ENCODE measurements around the gene NEDD4L.
A peak's percentile ranks its signal among the peaks of the same experiment; 100 is the strongest.
"Not testable (repeated sequence)": the region's sequence is repeated elsewhere in the genome, so short reads cannot be mapped to it uniquely, and the experiment has no call there.

Gene NEDD4L

DNA sequence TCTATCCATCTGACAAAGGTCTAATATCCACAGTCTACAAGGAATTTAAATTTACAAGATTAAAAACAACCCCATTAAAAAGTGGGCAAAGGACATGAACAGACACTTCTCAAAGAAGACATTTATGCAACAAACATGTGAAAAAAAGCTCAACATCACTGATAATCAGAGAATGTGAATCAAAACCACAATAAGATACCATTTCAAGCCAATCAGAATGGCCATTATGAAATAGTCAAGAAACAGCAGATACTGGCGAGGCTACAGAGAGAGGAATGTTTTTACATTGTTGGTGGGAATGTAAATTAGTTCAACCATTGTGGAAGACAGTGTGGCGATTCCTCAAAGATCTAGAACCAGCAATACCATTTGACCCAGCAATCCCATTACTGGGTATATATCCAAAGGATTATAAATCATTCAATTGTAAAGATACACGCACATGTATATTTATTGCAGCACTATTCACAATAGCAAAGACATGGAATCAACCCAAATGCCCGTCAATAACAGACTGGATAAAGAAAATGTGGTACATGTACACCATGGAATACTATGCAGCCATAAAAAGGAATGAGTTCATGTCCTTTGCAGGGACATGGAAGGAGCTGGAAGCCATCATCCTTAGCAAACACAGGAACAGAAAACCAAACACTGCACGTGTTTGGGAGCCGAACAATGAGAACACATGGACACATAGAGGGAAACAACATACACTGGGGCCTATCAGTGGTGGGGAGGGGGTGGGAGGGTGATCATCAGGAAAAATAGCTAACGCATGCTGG, 391.4 kb downstream of the NEDD4L start:
- not testable (repeated sequence) for H4K8ac ChIP-seq (ENCODE audit: low read depth, low read length); H3K4me1 ChIP-seq (ENCODE audit: control insufficient read depth in 2 of 2, insufficient read depth in 1 of 2, low read depth in 1 of 2, low read length in 2 of 2); H2BK120ac ChIP-seq (ENCODE audit: low read depth, low read length); H2BK5ac ChIP-seq (ENCODE audit: low read length); H2BK12ac ChIP-seq (ENCODE audit: low read length); H3K4me2 ChIP-seq (ENCODE audit: insufficient read depth, low read length, poor library complexity, severe bottlenecking); H3K4me3 ChIP-seq (ENCODE audit: low read length in 2 of 2); H4K91ac ChIP-seq (ENCODE audit: low read depth, low read length, poor library complexity); H2AK5ac ChIP-seq (ENCODE audit: low read depth, low read length); H2BK15ac ChIP-seq (ENCODE audit: low read length); H3K4ac ChIP-seq (ENCODE audit: low read length); H3K9me3 ChIP-seq (replicated peaks in 1 of 2; ENCODE audit: control insufficient read depth in 2 of 2, insufficient read depth in 1 of 2, low read depth in 1 of 2, low read length in 2 of 2); H2AFZ ChIP-seq (ENCODE audit: low read length); H3K36me3 ChIP-seq (replicated peaks in 1 of 2; ENCODE audit: control insufficient read depth in 2 of 2, insufficient read depth in 2 of 2, low read length in 2 of 2); H3K27me3 ChIP-seq (ENCODE audit: control insufficient read depth in 3 of 3, insufficient read depth in 3 of 3, low read depth in 1 of 3, low read length in 3 of 3); H3K23ac ChIP-seq (ENCODE audit: low read depth, low read length, poor library complexity); H3K18ac ChIP-seq (ENCODE audit: low read length); H3K27ac ChIP-seq (replicated peaks; ENCODE audit: low read length); DNase-seq (ENCODE audit: low spot score); H3K9ac ChIP-seq (ENCODE audit: low read depth, low read length, poor library complexity); H3K79me1 ChIP-seq (ENCODE audit: low read depth, low read length); H3K14ac ChIP-seq (ENCODE audit: low read length)
- no CpG with 5 or more reads among the region's 7 CpGs for WGBS, 2 donors (ENCODE audit: extremely low coverage in 2 of 2, insufficient read length in 2 of 2, insufficient replicate concordance in 1 of 2)

GRCh38 chr18:58438161-58438957, 394.3 kb downstream of the NEDD4L start:
- Histone ChIP-seq H2BK120ac (ENCODE audit: low read depth, low read length) (no peak overlapping the region), H2AK5ac (ENCODE audit: low read depth, low read length) (no peak overlapping the region), H3K14ac (ENCODE audit: low read length) (no peak overlapping the region), H3K9ac (ENCODE audit: low read depth, low read length, poor library complexity) (no peak overlapping the region), H3K9me3 (replicated peaks in 1 of 2; ENCODE audit: control insufficient read depth in 2 of 2, insufficient read depth in 1 of 2, low read depth in 1 of 2, low read length in 2 of 2) (peaks cover 0 to 4% of the 10 kb centered on the region in 2 donors), H3K18ac (ENCODE audit: low read length) (no peak overlapping the region), H3K36me3 (replicated peaks in 1 of 2; ENCODE audit: control insufficient read depth in 2 of 2, insufficient read depth in 2 of 2, low read length in 2 of 2) (no peaks in the 10 kb centered on the region), H3K23ac (ENCODE audit: low read depth, low read length, poor library complexity) (no peak overlapping the region), H4K8ac (ENCODE audit: low read depth, low read length) (no peak overlapping the region), H3K4ac (ENCODE audit: low read length) (no peak overlapping the region), H3K79me1 (ENCODE audit: low read depth, low read length) (no peaks in the 10 kb centered on the region), H2BK12ac (ENCODE audit: low read length) (no peak overlapping the region), H3K4me2 (ENCODE audit: insufficient read depth, low read length, poor library complexity, severe bottlenecking) (no peak overlapping the region), H3K4me3 (ENCODE audit: low read length in 2 of 2) (no peak overlapping the region), H3K4me1 (ENCODE audit: control insufficient read depth in 2 of 2, insufficient read depth in 1 of 2, low read depth in 1 of 2, low read length in 2 of 2) (peaks cover under 1 to 16% of the 10 kb centered on the region in 2 donors), H3K27me3 (ENCODE audit: control insufficient read depth in 3 of 3, insufficient read depth in 3 of 3, low read depth in 1 of 3, low read length in 3 of 3) (peaks cover 0 to 7% (median 0%) of the 10 kb centered on the region in 3 experiments), H2AFZ (ENCODE audit: low read length) (no peak overlapping the region), H4K91ac (ENCODE audit: low read depth, low read length, poor library complexity) (no peak overlapping the region), H3K27ac (replicated peaks; ENCODE audit: low read length) (no peak overlapping the region), H2BK15ac (ENCODE audit: low read length) (no peak overlapping the region), H2BK5ac (ENCODE audit: low read length) (no peak overlapping the region)
- no peak for DNase-seq (ENCODE audit: low spot score)
- WGBS, 2 donors (ENCODE audit: extremely low coverage in 2 of 2, insufficient read length in 2 of 2, insufficient replicate concordance in 1 of 2) = no CpG with 5 or more reads among the region's 6 CpGs

GRCh38 chr18:58438958-58439300, 394.9 kb downstream of the NEDD4L start:
- Histone ChIP-seq H3K18ac (ENCODE audit: low read length) (no peak overlapping the region), H3K9me3 (replicated peaks in 1 of 2; ENCODE audit: control insufficient read depth in 2 of 2, insufficient read depth in 1 of 2, low read depth in 1 of 2, low read length in 2 of 2) (peaks cover 0 to 4% of the 10 kb centered on the region in 2 donors), H3K36me3 (replicated peaks in 1 of 2; ENCODE audit: control insufficient read depth in 2 of 2, insufficient read depth in 2 of 2, low read length in 2 of 2) (no peaks in the 10 kb centered on the region), H2BK15ac (ENCODE audit: low read length) (no peak overlapping the region), H3K14ac (ENCODE audit: low read length) (no peak overlapping the region), H2AFZ (ENCODE audit: low read length) (no peak overlapping the region), H3K27me3 (ENCODE audit: control insufficient read depth in 3 of 3, insufficient read depth in 3 of 3, low read depth in 1 of 3, low read length in 3 of 3) (peaks cover 0 to 7% (median 0%) of the 10 kb centered on the region in 3 experiments), H3K79me1 (ENCODE audit: low read depth, low read length) (no peaks in the 10 kb centered on the region), H2BK12ac (ENCODE audit: low read length) (no peak overlapping the region), H3K4me3 (ENCODE audit: low read length in 2 of 2) (no peak overlapping the region), H2AK5ac (ENCODE audit: low read depth, low read length) (no peak overlapping the region), H3K9ac (ENCODE audit: low read depth, low read length, poor library complexity) (no peak overlapping the region), H3K23ac (ENCODE audit: low read depth, low read length, poor library complexity) (no peak overlapping the region), H3K4ac (ENCODE audit: low read length) (no peak overlapping the region), H2BK5ac (ENCODE audit: low read length) (no peak overlapping the region), H2BK120ac (ENCODE audit: low read depth, low read length) (no peak overlapping the region), H3K4me1 (ENCODE audit: control insufficient read depth in 2 of 2, insufficient read depth in 1 of 2, low read depth in 1 of 2, low read length in 2 of 2) (peaks cover 5 to 18% of the 10 kb centered on the region in 2 donors), H3K27ac (replicated peaks; ENCODE audit: low read length) (no peak overlapping the region), H3K4me2 (ENCODE audit: insufficient read depth, low read length, poor library complexity, severe bottlenecking) (no peak overlapping the region), H4K91ac (ENCODE audit: low read depth, low read length, poor library complexity) (no peak overlapping the region), H4K8ac (ENCODE audit: low read depth, low read length) (no peak overlapping the region)
- no peak for DNase-seq (ENCODE audit: low spot score)
- WGBS, 2 donors (ENCODE audit: extremely low coverage in 2 of 2, insufficient read length in 2 of 2, insufficient replicate concordance in 1 of 2) = no CpG with 5 or more reads among the region's 3 CpGs

DNA sequence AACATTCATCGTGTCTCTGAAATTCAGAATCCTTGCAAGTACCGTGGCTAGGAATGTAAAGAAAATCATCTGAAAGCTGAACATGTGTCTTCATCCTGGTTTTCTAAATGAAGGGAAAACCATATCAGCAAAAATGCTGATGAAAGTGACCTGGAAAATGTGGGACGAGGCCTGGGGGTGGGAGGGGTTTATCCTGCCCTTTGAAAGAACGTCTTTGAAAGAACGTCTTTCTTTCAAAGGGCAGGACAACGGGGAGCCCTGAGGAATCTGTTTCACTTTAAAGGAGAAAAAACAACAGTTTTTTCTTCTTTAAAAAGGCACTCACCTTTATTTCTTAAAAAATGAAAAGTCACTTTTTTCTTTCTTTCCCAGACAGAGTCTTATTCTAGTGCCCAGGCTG, 399.6 kb downstream of the NEDD4L start:
- H2BK15ac ChIP-seq (ENCODE audit: low read length) = no peak overlapping the region
- peak overlapping the region; percentile 59 for H3K27ac ChIP-seq (replicated peaks; ENCODE audit: low read length)
- no peak overlapping the region for H3K18ac ChIP-seq (ENCODE audit: low read length)
- H3K9me3 ChIP-seq (replicated peaks in 1 of 2; ENCODE audit: control insufficient read depth in 2 of 2, insufficient read depth in 1 of 2, low read depth in 1 of 2, low read length in 2 of 2) = peaks cover 0 to 4% of the 10 kb centered on the region in 2 donors
- peaks cover 0 to 7% (median 0%) of the 10 kb centered on the region in 3 experiments for H3K27me3 ChIP-seq (ENCODE audit: control insufficient read depth in 3 of 3, insufficient read depth in 3 of 3, low read depth in 1 of 3, low read length in 3 of 3)
- peak overlapping the region; percentile 57 for H2BK5ac ChIP-seq (ENCODE audit: low read length)
- no peak overlapping the region for H3K4ac ChIP-seq (ENCODE audit: low read length)
- H2AK5ac ChIP-seq (ENCODE audit: low read depth, low read length) = no peak overlapping the region
- H2BK120ac ChIP-seq (ENCODE audit: low read depth, low read length) = no peak overlapping the region
- H3K4me1 ChIP-seq (ENCODE audit: control insufficient read depth in 2 of 2, insufficient read depth in 1 of 2, low read depth in 1 of 2, low read length in 2 of 2) = peaks cover 26 to 27% of the 10 kb centered on the region in 2 donors
- H4K91ac ChIP-seq (ENCODE audit: low read depth, low read length, poor library complexity) = no peak overlapping the region
- no peak overlapping the region for H3K23ac ChIP-seq (ENCODE audit: low read depth, low read length, poor library complexity)
- H2BK12ac ChIP-seq (ENCODE audit: low read length) = no peak overlapping the region
- DNase-seq (ENCODE audit: low spot score) = peak; percentile 36
- H3K4me2 ChIP-seq (ENCODE audit: insufficient read depth, low read length, poor library complexity, severe bottlenecking) = no peak overlapping the region
- H3K36me3 ChIP-seq (replicated peaks in 1 of 2; ENCODE audit: control insufficient read depth in 2 of 2, insufficient read depth in 2 of 2, low read length in 2 of 2) = no peaks in the 10 kb centered on the region
- no peak overlapping the region for H3K9ac ChIP-seq (ENCODE audit: low read depth, low read length, poor library complexity)
- H4K8ac ChIP-seq (ENCODE audit: low read depth, low read length) = no peak overlapping the region
- WGBS, 2 donors (ENCODE audit: extremely low coverage in 2 of 2, insufficient read length in 2 of 2, insufficient replicate concordance in 1 of 2) = no CpG with 5 or more reads among the region's 6 CpGs
- H2AFZ ChIP-seq (ENCODE audit: low read length) = peak overlapping the region; percentile 70
- no peak overlapping the region for H3K4me3 ChIP-seq (ENCODE audit: low read length in 2 of 2)
- H3K14ac ChIP-seq (ENCODE audit: low read length) = no peak overlapping the region
- no peaks in the 10 kb centered on the region for H3K79me1 ChIP-seq (ENCODE audit: low read depth, low read length)

Measured in neuronal stem cell (in vitro differentiated cells).